HG03196 (cell line): Measurements from ENCODE around the gene C5orf15.
"Not testable (repeated sequence)": the region's sequence is repeated elsewhere in the genome, so short reads cannot be mapped to it uniquely, and the experiment has no call there.

Experiments used
- ATAC-seq: cut with Tn5 transposase; IDR thresholded peaks from one replicate; pipeline ENCODE4 v1.9.1; 2021; ENCODE audit not compliant: unreplicated experiment

The C5orf15 gene

DNA sequence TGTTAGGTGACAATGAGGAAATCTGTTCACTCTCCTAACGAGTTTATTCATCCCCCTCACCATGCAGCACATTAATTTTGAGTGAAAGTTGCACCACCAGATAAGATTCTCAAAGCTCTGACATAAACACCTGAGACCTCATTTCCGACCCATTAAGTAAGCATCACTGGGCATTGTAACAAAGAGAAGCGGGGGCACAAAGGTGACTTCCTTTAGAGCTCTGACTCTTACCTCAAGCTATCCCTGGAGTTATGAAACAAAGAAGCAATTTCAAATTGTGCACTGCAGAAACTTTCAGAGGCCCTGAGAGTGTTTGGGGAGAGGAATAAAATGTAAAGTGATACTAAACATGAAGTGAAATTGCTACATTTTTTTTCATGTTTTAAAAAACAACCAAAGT, 29.5 kb downstream of the C5orf15 start:
- ATAC-seq: no peak

DNA sequence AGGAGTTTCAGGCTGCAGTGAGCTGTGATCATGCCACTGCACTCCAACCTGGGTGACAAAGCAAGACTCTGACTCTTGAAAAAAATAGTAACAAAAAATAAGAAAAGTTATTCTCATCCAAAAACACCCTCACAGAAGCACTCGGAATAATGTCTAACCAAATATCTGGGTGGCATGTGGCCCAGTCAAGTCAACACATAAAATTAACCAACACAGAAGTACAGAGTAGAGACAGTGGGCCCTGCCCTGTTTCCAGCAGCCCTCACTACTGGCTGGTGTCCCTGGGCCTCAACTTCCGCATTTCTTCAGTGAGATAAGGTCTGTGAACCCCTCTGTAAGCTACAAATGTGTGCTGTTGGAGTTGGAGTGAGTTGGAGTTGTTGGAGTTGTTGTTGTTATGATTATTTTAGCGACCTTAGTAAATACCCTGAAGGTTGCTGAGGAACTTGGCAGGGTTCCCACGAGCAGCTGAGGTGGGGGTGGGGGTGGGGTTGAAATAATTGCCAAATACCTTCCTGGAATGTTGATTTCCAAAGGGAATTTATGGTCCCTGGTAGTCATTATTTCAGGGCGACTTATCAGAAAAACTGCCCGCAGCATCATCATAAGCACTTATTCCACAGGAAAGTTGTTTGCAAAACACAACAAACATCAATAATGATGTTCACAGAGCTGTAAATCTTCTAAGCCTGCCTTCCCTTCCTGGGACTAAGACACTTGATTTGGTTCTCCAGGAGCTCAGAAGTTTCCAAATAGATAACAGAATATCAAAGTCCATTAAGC, 30.2 kb downstream of the C5orf15 start:
- ATAC-seq: no peak

DNA sequence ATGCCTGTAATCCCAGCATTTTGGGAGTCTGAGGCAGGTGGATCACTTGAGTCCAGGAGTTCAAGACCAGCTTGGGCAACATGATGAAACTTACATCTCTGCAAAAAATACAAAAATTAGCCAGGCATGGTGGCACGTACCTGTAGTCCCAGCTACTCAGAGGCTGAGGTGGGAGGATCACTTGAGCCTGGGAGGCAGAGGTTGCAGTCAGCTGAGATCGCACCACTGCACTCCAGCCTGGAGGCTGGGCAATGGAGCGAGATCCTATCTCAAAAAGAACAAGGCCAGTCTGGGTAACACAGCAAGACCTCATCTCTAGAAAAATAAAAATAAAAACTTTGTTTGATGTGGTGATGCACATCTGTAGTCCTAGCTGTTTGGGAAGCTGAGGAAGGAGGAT, 30.8 kb downstream of the C5orf15 start:
- ATAC-seq: not testable (repeated sequence)

DNA sequence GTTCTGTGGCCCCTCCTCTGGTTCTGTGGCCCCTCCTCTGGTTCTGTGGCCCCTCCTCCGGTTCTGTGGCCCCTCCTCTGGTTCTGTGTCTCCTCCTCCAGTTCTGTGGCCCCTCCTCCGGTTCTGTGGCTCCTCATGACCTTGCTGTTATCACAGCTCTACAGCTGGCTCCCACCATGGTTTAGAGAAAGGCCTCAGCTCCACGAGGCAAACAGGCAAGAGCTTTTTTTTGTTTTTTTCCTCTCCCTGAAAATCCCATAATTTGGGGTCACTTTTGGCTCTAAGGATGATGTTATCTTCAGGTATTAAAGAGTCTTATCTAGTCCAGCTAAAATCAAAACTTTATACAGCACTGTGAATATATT, 31.8 kb downstream of the C5orf15 start:
- ATAC-seq: no peak

DNA sequence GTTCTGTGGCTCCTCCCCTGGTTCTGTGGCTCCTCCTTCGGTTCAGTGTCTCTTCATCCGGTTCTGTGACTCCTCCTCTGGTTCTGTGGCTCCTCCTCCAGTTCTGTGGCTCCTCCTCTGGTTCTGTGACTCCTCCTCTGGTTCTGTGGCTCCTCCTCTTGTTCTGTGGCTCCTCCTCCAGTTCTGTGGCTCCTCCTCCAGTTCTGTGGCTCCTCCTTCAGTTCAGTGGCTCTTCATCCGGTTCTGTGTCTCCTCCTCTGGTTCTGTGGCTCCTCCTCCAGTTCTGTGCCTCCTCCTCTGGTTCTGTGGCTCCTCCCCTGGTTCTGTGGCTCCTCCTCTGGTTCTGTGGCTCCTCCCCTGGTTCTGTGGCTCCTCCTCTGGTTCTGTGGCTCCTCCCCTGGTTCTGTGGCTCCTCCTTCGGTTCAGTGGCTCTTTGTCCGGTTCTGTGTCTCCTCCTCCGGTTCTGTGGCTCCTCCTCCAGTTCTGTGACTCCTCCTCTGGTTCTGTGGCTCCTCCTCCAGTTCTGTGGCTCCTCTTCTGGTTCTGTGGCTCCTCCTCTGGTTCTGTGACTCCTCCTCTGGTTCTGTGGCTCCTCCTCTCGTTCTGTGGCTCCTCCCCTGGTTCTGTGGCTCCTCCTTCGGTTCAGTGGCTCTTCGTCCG, 32.3 kb downstream of the C5orf15 start:
- ATAC-seq: not testable (repeated sequence)

DNA sequence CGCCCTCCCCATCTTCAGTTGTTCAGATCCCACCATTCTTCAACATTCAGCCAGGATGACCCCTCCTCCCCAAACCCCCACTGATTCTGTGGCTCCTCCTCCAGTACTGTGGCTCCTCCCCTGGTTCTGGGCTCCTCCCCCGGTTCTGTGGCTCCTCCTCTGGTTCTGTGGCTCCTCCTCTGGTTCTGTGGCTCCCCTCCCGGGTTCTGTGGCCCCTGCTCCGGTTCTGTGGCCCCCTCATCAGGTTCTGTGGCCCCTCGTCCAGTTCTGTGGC, 32.8 kb downstream of the C5orf15 start:
- ATAC-seq: no peak

DNA sequence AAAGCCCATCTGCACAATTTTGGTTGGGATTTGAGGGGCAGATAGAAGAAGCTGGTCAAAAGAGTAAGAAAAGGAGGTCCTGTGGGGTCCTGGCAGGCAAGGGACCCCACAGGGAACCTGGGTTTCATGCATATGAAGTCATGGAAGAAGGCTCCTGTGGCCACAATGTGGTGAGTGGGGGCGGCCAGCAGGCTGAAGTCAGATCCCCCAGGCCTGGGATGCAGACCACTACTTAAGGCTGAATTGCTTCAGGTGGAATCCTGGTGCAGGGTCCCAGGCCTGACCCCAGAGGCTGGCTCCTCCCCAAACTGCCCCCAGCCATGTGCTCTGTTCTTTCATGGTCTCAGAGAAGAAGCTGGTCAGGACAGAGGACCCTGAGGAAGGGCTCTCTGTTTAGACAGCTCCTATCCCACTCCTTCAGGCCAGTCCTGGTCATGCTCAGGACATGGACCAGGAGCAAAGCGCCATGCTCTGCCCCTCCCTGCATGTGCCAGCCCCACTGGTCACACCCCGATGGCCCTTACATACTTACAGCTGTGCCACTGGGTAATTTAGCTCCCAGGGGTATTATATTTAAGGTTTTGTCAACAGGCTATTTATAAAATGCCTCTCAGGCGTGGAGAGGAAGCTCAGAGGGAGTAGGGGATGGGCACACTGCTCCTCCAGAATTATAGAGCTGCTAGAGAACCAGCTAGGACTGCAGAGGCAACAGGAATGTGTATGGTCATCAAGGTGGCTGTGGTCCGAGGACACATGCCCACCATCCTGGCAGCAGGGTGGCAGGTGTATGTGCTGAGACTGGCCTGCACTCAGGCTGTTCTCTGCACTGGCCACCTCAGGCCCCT, 33.4 kb downstream of the C5orf15 start:
- ATAC-seq: peak; percentile 41

DNA sequence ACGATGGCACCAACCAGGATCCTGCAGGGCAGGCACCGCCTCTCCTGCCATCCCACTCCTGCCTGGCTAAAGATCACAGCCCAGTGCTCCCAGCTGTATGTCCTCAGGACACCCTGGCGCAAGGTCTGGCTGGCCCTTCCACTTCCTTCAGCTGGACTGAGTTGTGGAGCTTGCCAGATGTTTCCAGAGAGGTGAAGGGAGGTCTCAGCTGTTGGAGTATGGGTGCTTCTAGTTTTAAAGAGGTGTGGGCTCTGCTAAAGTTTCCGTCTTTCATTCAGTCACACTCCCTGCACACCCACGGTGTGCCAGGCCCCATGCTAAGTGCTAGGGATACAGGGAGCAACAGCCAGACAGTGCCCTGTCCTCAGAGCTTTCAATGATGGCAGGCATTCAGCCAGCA, 34.1 kb downstream of the C5orf15 start:
- ATAC-seq: no peak

DNA sequence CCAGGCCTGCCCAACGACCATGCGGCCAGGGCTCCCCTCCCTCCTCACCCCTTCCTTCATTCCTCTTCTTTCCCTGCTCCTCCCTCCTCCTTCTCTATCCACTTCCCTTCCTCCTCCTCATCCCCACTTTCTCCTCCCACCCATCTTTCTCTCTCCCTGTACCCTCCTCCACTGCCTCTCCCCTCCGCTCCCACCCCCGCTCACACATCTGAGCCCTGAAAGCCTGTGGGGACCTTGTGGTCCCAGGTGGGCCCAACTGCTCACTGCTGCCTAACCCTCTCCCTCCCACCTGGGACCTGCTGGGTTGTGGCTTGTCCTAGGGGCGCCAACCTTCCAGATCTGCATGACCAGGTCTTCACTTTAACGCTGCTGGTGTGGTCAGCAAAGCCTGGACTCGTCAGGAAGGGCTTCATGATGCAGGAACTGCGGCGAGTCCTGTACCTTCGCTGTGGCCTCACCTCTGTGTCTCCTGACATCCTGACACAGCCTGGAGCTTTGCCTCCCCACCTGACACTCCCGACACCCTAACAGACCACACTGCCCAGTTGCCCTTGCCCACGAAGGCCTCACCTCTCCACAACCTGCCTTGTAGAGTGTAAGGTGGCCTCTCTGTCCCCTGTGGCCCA, 34.6 kb downstream of the C5orf15 start:
- no peak for ATAC-seq

DNA sequence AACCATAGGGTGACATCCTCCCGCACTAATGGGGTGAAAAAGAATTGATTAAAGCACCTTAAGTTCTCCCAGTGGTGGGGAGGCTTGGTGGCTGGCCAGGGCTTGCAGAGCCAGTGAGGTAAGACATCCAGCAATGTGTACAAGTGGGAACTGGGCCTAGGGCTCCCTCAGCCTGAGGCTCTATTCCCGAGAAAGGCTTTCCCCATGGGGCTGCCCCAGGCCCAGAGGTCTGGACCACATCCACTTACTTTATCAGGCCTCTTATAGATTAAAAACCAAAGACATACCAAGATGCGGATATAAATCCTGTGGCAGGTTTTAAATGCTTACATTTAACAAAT, 35.3 kb downstream of the C5orf15 start:
- ATAC-seq: no peak

DNA sequence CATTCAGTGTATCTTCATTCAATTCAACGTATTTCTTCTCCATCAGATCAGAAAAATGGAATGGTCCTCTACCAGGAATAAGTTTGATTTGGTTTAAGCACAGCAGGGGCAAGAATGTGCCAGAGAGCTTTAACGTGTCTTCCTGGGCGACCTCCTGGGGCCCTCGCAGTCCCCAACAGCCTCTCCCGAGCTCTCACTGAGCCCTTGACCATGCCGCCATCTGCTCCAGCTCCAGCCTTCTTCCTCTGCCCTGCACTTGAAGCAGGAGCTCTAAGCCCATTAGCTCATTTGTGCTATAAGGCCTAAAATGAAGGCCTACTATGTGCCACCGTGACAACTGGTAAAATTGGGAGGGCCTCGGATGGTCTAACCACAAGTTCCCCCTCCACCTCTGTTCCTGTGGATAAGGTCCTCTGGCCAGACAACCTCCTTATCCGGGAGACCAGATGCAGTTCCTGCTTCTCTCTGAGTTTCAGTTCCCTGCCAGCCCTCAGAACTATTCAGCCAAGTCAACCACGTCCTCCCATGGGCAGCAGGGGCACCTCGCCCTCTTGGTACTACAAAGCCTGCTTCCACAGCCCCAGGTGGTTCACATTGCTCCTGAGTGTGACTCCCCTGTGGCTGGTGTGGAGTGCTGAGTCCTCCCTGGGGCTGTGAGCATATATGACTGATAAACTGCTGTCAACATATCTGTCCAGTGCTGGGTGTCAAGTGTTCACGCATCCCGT, 35.8 kb downstream of the C5orf15 start:
- peak; percentile 26 for ATAC-seq

DNA sequence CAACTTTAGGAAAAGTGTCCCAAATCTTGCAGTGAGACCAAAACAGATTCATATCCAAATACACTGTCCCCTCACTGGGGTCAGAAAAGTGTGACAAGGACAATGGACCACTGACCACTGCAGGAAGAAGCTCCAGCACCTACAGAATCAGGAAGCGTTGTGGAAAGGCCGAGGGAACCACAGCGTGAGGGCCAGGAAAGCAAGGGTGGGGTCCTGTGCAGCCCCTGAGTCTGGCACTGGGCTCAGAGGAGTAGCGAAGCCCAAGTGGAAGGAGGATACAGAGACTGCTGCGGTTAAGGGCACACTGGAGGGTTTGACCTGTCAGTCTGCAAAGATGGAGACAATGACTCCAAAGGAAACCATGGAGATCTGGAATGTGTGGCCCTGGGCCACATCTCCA, 36.9 kb downstream of the C5orf15 start:
- ATAC-seq: no peak

DNA sequence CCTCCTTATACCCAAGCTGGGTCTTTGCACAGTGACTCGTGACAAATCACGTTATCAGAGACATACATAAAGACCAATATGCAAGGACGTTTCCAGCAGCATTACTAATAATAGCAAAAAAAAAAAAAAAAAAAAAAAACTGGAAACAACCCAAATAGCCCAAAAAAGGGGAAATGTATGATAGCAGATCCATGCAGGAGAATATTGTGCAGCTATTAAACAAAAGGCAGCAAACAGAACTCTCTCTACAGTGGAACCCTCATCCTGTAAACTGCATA, 37.7 kb downstream of the C5orf15 start:
- ATAC-seq: no peak

DNA sequence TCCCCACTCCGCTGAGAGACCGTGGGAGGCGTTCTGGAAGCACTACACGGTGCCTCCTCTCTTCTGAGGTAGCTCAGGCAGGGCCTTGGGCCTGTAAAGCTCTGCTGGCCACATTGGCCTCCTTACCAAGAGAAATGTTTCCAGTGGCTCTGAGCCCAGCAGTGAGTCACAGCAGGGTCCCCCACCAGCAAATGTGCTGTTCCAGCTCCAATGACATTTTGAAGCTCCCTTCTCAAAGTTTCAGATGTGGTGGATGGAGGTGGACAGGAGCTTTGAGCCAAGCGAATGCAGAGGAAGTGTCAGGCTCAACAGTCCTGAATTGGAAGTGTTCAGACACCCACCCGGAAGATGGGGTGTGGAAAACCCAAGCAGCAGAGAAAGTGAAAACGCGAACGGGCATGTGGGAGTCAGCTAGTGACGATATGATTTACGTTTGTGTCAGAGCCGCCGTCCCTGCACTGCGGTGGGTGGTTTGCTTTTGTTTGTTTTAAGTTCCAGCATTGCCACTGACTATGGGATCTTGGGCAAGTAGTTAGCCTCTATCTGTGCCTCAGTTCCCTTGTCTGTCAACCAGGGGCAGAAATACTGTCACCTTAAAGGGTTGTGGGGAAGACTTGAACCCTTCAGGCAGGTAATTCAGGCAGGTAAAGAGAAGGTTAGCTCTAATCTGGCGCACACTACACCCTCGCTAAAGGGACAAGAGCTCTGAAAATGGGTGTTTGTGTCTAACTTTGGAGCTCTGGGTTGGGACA, 38.2 kb downstream of the C5orf15 start:
- no peak for ATAC-seq

DNA sequence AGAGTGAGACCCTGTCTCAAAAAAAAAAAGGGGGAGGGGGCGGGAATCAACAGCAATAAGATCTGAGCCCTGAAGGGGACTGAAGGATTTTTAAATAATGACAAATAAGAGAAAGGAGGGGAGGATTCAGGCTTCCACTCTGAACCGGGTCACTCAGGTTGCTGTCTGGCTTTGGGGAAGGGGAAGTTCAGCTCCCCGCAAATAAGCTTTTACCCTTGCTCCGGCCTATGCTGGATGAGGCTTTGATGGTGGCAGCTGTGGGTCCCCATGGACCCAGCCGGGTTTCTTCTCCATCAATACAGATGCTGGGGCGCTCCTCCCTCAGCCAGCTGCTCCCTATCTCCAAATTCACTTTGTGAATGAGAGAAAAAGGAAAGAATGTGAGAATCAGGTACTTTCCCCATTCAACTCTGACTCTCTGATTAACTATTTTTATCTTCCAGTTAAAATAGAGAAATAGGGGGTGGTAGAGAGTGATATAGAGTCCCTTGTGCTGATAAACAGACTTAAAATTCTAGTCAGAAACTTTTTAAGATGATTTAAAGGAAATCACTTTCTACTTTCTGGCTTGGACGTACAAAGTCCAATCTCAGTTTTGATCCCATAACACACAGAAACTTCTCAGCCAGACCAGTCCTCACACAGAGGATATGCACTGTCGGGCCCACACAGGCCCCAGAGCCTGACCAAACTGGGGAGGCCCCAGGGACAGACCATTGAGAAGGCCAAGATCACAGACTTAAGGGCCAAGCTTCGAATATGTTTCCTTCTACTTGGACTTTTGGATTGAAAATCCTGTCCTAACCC, 39.6 kb downstream of the C5orf15 start:
- ATAC-seq: no peak

DNA sequence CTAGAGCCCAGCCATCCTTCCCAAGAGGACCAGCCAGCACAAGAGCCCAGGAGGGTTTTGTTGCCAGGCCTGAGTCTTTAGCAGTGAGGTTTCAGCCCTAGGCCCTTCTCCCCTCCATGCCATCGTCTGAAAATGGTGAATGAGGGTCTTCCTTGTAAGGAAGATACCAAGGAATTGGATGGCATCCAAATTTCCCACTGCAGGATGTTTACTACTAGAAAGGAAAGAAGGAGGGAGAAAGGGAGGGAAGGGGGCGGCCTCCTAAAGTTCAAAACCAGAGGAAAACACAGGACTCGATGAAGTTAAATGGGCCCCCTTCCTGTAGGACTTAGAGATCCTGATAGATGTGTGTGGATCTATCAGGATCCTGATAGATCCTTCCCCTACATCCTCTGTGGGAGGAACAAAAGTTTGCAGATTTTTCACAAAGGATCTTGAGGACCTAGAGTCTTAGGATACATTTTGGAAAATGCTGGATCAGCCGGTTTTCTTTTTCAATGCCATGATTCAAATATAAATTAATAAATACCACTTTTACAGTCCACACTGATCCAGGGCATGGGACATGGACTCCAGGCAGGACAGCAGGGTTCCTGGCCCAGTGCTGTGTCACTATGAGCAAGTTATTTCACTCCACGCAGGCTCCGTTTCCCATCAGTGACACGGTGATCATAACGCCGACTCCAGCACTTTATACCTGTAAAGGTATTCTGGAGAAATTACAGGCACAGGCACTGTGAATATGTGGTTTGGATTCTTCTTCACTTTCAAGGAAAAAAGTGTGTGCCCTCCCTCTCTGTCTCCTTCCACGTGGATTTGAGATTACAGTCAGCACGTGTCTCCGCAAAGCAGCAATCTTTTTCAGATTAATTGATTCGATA, 40.9 kb downstream of the C5orf15 start:
- ATAC-seq: no peak

DNA sequence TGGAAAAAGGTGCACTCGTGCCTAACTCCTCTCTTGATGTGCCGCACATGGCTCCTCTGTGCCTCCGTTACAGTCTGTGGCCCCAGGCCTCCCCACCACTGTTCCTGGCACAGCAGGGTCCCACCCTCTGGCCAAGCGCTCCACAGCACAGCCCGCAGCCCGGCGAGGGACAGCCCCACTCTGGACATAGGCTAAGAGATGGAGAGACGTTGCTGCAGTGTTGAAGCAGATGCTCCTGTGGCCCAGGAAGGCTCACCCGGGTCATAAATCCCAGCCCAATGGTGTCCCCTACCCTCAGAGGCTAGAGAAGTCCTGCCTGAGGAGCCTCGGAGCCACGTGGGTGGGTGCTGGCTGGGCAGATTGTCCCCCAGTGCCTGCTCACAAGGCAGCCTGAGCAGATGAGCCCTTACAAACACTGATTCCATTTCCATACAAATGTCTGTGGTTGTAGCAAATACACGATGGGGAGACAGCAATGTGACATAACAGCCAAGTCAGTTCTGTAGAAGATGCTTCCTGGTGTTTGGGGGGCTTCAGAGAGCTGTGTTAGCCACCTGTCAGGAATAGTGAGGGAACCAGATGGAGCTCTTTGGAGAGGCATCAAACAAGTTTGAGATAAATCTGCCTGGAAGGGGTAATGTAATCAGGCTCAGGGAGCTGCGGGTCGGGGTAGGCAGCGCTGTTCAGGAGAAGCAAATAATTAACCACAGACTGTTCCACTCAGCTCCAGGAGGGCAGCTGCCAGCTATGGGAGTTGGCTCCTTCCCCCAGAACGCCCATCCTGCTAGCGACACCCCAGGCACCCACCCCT, 41.7 kb downstream of the C5orf15 start:
- no peak for ATAC-seq

DNA sequence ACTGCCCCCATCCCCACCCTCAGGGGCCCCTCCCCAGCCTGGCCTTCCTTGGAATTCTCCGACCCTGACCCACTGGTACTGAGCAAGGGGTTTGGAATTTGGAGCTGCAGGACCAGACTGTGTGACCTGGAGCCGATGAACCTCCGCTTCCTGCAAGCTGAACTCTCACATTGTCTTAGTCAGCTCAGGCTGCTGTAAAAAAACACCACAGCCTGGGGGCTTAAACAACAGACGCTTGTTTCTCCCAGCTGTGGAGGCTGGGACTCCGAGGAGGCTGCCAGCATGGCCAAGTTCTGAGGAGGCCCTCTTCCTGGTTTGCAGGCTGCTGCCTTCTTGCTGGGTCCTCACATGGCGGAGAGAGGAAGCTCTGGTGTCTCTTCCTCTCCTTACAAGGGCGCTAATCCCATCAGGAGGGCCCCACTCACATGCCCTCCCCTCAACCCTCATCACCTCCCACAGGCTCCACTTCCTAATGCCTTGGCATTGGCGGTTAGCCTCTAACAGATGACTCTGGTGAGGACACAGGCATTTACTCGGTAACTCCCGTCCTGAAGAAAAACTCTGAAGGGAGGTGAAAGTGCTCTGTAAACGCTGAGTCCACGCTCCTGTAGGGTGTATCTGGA, 42.4 kb downstream of the C5orf15 start:
- ATAC-seq: no peak
